HepG2 (cell line): ENCODE data around the gene OPA3. TPM values are rescaled to one million over a fixed set of nuclear protein-coding genes. Genes with fewer than 3 reads are reported as not detected.

Experiments
- ATAC-seq: fragments of 200-7000 bp; cut with Tn5 transposase; 3 replicates; pipeline ENCODE4 v1.9.1; 2020; ENCODE audit warnings: mild to moderate bottlenecking, moderate library complexity
- BruUV-seq: library from RNA; stranded (reverse); fragments of 400-500 nt; replicated peaks from 2 replicates; lab custom pipeline; 2021; lab: Mats Ljungman, UMichigan
- CTCF ChIA-PET: fragments of 300-600 bp; formaldehyde crosslinking; extraction: SDS; loops from one replicate; lab custom pipeline; 2021; ENCODE audit warnings: low total read pairs, inconsistent platforms, low intra/inter-chr PET ratio; lab: Yijun Ruan, JAX
- POLR2A ChIA-PET: fragments of 350-600 bp; sonication (Branson Sonifier 250); formaldehyde crosslinking; loops from one replicate; lab custom pipeline; 2020; ENCODE audit warnings: antibody characterized with exemption, inconsistent platforms; lab: Yijun Ruan, JAX
- DNase-seq: peaks from one replicate; pipeline ENCODE4 v3.0.0-alpha.2; 2015; ENCODE audit warnings: low spot score
- FAIRE-seq: peaks from 3 replicates; lab custom pipeline; 2011; peaks lifted over from hg19 to GRCh38; lab: Jason Lieb, UNC
- H2AFZ ChIP-seq: one replicate; pipeline ENCODE4 v1.6.1; 2011; ENCODE audit warnings: low read length, inconsistent platforms
- H3K27ac ChIP-seq: fragments of 300-600 bp; 3 replicates; pipeline ENCODE4 v1.8.0; 2011; ENCODE audit warnings: mixed run types, mild to moderate bottlenecking, mixed read lengths, low read length, inconsistent platforms; ENCODE audit not compliant: insufficient read depth; ENCODE audit errors: extremely low read length
- H3K27me3 ChIP-seq, 2 experiments: fragments of 200-600 bp in 1 of 2; 2 replicates in 1 of 2; 3 replicates in 1 of 2; pipeline versions ENCODE4 v1.6.0 to v1.8.0; 2011; ENCODE audit warnings: low read length in 2 of 2, mild to moderate bottlenecking in 2 of 2, moderate library complexity in 2 of 2, inconsistent platforms in 1 of 2; ENCODE audit not compliant: insufficient read depth in 2 of 2, control insufficient read depth in 1 of 2
- H3K36me3 ChIP-seq, 2 experiments: fragments of 200-600 bp in 1 of 2; replicated peaks in 1 of 2; 2 replicates in 1 of 2; 3 replicates in 1 of 2; pipeline versions ENCODE4 v1.5.1 to v1.8.0; 2011; ENCODE audit warnings: low read length in 2 of 2, inconsistent platforms in 1 of 2; ENCODE audit not compliant: insufficient read depth in 2 of 2, control insufficient read depth in 1 of 2
- H3K4me1 ChIP-seq: 2 replicates; pipeline ENCODE4 v1.5.1; 2012; ENCODE audit warnings: low read length, inconsistent platforms; ENCODE audit not compliant: insufficient read depth
- H3K4me2 ChIP-seq: 2 replicates; pipeline ENCODE4 v1.6.0; 2011; ENCODE audit warnings: low read depth, low read length, inconsistent platforms
- H3K4me3 ChIP-seq, 3 experiments: fragments of 200-600 bp in 1 of 3; sonication (generic), shearing (Covaris generic) in 1 of 3; replicated peaks in 1 of 3; 2 replicates each; pipeline ENCODE4 v1.5.1; 2011 to 2016; ENCODE audit warnings: low read length in 3 of 3, inconsistent platforms in 2 of 3, low read depth in 2 of 3, mild to moderate bottlenecking in 2 of 3, control low read depth in 1 of 3, mixed read lengths in 1 of 3; ENCODE audit not compliant: insufficient read depth in 1 of 3
- H3K79me2 ChIP-seq: one replicate; pipeline ENCODE4 v1.6.1; 2011; ENCODE audit warnings: low read length, inconsistent platforms; ENCODE audit not compliant: insufficient read depth
- H3K9ac ChIP-seq: 2 replicates; pipeline ENCODE4 v1.6.0; 2011; ENCODE audit warnings: mild to moderate bottlenecking, low read depth, low read length, inconsistent platforms; ENCODE audit not compliant: insufficient read depth
- H3K9me3 ChIP-seq: 2 replicates; pipeline ENCODE4 v1.5.1; 2012; ENCODE audit warnings: mild to moderate bottlenecking, low read length
- H4K20me1 ChIP-seq: 2 replicates; pipeline ENCODE4 v1.6.0; 2011; ENCODE audit warnings: inconsistent platforms, mild to moderate bottlenecking, low read length, moderate library complexity; ENCODE audit not compliant: insufficient read depth
- BORCS8-MEF2B ChIP-seq: sonication (generic); formaldehyde crosslinking; IDR thresholded peaks from 2 replicates; pipeline ENCODE4 v1.8.0; 2022; ENCODE audit warnings: mild to moderate bottlenecking, missing genetic modification reagents
- ETV6 ChIP-seq: sonication (generic); formaldehyde crosslinking; conservative IDR thresholded peaks from 2 replicates; pipeline ENCODE4 v1.4.0; 2020; ENCODE audit warnings: missing genetic modification reagents
- FOXK1 ChIP-seq: sonication (generic); formaldehyde crosslinking; IDR thresholded peaks from 2 replicates; pipeline ENCODE4 v1.4.0; 2020; ENCODE audit warnings: low read depth, missing genetic modification reagents, borderline replicate concordance
- GABPB1 ChIP-seq: IDR thresholded peaks from 2 replicates; pipeline ENCODE4 v1.6.1; 2016; ENCODE audit warnings: mild to moderate bottlenecking, missing genetic modification reagents, moderate library complexity, missing compliant biosample characterization
- NCOA1 ChIP-seq: sonication (generic); formaldehyde crosslinking; IDR thresholded peaks from 2 replicates; pipeline ENCODE4 v1.9.0; 2021; ENCODE audit warnings: missing genetic modification reagents
- PCBP2 ChIP-seq: fragments of 200-400 bp; formaldehyde crosslinking; optimal IDR thresholded peaks from 2 replicates; pipeline ENCODE3; 2018; ENCODE audit warnings: low read length, low read depth; ENCODE audit not compliant: poor library complexity, severe bottlenecking
- TFE3 ChIP-seq: IDR thresholded peaks from 2 replicates; pipeline ENCODE4 v1.6.1; 2016
- ZFP36 ChIP-seq: fragments of 150-350 bp; IDR thresholded peaks from 2 replicates; pipeline ENCODE4 v1.6.1; 2018; ENCODE audit warnings: borderline replicate concordance, low read length, low read depth; ENCODE audit not compliant: partially characterized antibody
- ZNF142 ChIP-seq: sonication (generic); formaldehyde crosslinking; IDR thresholded peaks from 2 replicates; pipeline ENCODE4 v1.4.0; 2020; ENCODE audit warnings: missing genetic modification reagents
- ZNF224 ChIP-seq: sonication (generic); formaldehyde crosslinking; IDR thresholded peaks from 2 replicates; pipeline ENCODE4 v1.5.0; 2020; ENCODE audit warnings: mild to moderate bottlenecking, missing genetic modification reagents
- ZNF24 ChIP-seq: fragments of 450-650 bp; IDR thresholded peaks from 2 replicates; pipeline ENCODE4 v1.6.1; 2017; ENCODE audit warnings: antibody characterized with exemption, mild to moderate bottlenecking
- ZNF839 ChIP-seq: sonication (generic); formaldehyde crosslinking; IDR thresholded peaks from 2 replicates; pipeline ENCODE4 v1.4.0; 2020; ENCODE audit warnings: missing genetic modification reagents, mild to moderate bottlenecking, borderline replicate concordance
- WGBS: methylation state at CpG from one replicate; pipeline ENCODE4 v1.1.6; 2017; ENCODE audit warnings: low lambda C conversion rate; 5-methylcytosine and 5-hydroxymethylcytosine counted together
- in situ Hi-C: cut with HindIII; loops from 2 replicates; pipeline ENCODE4 v1.10.0; 2017; ENCODE audit warnings: low pct_unique_long_range_greater_than_20kb; ENCODE audit not compliant: extremely low pct_ligation_motif_present
- intact Hi-C: fragments of 100-400 bp; cut with micrococcal nuclease; formaldehyde crosslinking; loops from one replicate; pipeline ENCODE4 v1.10.0; 2022; ENCODE audit not compliant: unreplicated experiment
- polyA plus RNA-seq, 8 experiments: library from polyadenylated mRNA; depleted of rRNA in 3 of 8; stranded (reverse) in 7 of 8; unstranded in 1 of 8; fragments of >200 nt; fragmentation: Illumina TruSeq in 4 of 8; extraction: Trizol in 4 of 8; gene quantifications; 2 replicates each; pipeline versions ENCODE4 v1.2.1 to v1.2.3, GENCODE V29; 2011 to 2016; ENCODE audit warnings: low read depth in 4 of 8, missing spikeins in 1 of 8, mixed read lengths in 1 of 8; ENCODE audit not compliant: insufficient read depth in 1 of 8
- total RNA-seq, 5 experiments: library from RNA; depleted of rRNA; stranded (reverse); fragments of >200 nt; fragmentation: Illumina TruSeq; extraction: Trizol; gene quantifications; 2 replicates each; pipeline ENCODE4 v1.2.3, GENCODE V29; 2016; ENCODE audit warnings: low read depth in 1 of 5
- TF ChIP-seq, protein P1 (sequence below): IDR thresholded peaks from 2 replicates; pipeline ENCODE4 v1.6.1; 2016; ENCODE audit warnings: missing compliant biosample characterization, missing genetic modification reagents, borderline replicate concordance

The OPA3 gene
- total and polyA plus RNA-seq, 2 of the 13 experiments (the other 11 are each of a cell fraction or from before 2014, with no cell fraction given): 8.3 to 17.7 TPM

DNA sequence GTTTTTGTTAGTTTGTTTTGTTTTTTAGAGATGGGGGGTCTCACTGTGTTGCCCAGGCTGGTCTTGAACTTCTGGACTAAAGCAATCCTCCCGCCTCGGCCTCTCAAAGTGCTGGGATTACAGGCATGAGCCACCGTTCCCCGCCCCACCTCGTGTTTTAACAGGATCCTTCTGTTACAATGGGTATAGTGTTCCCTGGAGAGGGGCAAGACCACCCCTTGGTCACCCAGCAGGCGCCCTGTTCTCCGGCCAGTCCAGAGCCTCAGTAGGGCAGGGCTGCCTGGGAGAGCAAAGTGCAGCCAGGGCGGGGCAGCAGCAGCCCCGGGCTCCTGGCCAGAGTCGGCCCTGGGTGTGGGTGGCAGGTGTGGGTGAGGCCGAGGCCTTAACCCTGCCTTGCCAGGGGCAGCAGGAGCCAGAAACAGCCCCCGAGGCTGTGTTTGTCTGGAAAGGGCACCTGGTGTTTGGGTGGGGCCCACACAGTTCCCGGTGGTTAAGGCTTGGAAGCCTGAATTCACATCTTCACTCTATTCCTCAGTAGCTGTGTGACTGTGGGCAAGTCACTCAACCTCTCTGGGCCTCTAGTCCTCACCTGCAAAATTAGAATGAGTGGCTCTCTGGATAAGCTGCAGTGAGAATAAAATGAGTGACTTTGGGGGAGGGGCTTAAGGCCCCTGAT is 70.1 kb downstream of the OPA3 start:
- Histone ChIP-seq H3K27me3 (no peaks in the 10 kb centered on the region; a peak in 1 of 5 replicates), H3K36me3 (peaks cover 11 to 19% of the 10 kb centered on the region in 2 experiments; a peak in 4 of 5 replicates), H2AFZ (no peak overlapping the region), H3K4me3 (peak overlapping the region in 1 of 3 experiments; percentile 48; a peak in 2 of 6 replicates), H3K9me3 (no peaks in the 10 kb centered on the region), H3K4me1 (peaks cover 89% of the 10 kb centered on the region), H3K4me2 (peak overlapping the region; percentile 61), H4K20me1 (peaks cover 10% of the 10 kb centered on the region), H3K79me2 (peaks cover 48% of the 10 kb centered on the region), H3K27ac (peak overlapping the region; percentile 76), H3K9ac (peak overlapping the region; percentile 57)
- ATAC-seq (peak; percentile 95), FAIRE-seq (peak; percentile 85), DNase-seq (peak; percentile 95)
- ChIA-PET POLR2A (no interaction called here), CTCF (no interaction called here)
- intact Hi-C loops (loop anchor here (2.0 kb wide), 1 partner anchor 22 kb away; no protein-coding TSS in a partner anchor), in situ Hi-C loops (no loop called here)
- WGBS: 0% methylated on average over 3 of the region's 13 CpGs
- BruUV-seq: no TSS peak
- TF ChIP-seq ETV6 (CRISPR knock-in tag) (peak; percentile 76), ZFP36 (peak; percentile 79), ZNF224 (CRISPR knock-in tag) (peak; percentile 74; the same call in 1 of the 2 replicates), TFE3 (CRISPR knock-in tag) (no peak; the same call in 1 of the 2 replicates), ZNF142 (peak; percentile 38; the same call in 1 of the 2 replicates), FOXK1 (no peak), PCBP2 (no peak), GABPB1 (peak; percentile 64; the same call in 1 of the 2 replicates), BORCS8-MEF2B (CRISPR knock-in tag) (peak; percentile 67), ZNF839 (no peak), ZNF24 (no peak), NCOA1 (no peak)
- TF ChIP-seq, protein P1, sequence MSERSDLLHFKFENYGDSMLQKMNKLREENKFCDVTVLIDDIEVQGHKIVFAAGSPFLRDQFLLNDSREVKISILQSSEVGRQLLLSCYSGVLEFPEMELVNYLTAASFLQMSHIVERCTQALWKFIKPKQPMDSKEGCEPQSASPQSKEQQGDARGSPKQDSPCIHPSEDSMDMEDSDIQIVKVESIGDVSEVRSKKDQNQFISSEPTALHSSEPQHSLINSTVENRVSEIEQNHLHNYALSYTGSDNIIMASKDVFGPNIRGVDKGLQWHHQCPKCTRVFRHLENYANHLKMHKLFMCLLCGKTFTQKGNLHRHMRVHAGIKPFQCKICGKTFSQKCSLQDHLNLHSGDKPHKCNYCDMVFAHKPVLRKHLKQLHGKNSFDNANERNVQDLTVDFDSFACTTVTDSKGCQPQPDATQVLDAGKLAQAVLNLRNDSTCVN (CRISPR knock-in tag): no peak
